ENCODE measurements around the gene TPP1.

The TPP1 gene

DNA sequence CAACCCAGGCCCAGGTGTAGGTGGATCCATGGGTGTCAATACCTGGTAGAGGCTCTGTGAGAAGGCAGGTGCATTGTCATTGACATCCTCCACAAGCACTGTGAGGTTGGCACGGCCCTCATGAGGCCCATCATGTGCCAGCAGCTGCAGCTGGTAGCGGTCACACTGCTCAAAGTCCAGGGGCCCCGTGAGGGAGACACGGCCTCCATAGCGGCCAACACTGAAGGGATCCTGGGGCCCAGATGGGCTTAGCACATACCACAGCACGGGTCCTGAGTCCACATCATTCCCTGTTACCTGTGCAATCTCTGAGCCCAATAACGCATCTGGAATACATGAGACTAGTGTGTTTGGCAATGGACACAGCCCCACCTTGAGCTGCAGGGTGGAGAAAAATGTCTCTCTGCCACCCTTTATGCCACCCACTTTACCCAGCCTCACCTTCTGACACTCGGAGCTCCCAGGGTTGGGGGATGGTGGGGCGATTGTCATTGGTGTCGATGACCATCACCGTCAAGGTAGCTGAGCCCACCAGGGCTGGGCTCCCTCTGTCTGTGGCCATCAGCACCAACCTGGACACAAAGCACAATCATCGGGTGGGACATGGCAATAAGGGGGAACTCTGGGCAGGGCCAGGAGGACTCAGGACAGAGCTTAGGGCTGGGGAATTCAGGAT is 6.1 kb upstream of the TPP1 start:
- H3K9ac ChIP-seq (ENCODE audit: low read length): no peak overlapping the region
- no peak overlapping the region for H3K4me3 ChIP-seq (ENCODE audit: low read length)
- peaks cover 15% of the 10 kb centered on the region for H3K36me3 ChIP-seq (ENCODE audit: control insufficient read depth, low read depth, low read length)

DNA sequence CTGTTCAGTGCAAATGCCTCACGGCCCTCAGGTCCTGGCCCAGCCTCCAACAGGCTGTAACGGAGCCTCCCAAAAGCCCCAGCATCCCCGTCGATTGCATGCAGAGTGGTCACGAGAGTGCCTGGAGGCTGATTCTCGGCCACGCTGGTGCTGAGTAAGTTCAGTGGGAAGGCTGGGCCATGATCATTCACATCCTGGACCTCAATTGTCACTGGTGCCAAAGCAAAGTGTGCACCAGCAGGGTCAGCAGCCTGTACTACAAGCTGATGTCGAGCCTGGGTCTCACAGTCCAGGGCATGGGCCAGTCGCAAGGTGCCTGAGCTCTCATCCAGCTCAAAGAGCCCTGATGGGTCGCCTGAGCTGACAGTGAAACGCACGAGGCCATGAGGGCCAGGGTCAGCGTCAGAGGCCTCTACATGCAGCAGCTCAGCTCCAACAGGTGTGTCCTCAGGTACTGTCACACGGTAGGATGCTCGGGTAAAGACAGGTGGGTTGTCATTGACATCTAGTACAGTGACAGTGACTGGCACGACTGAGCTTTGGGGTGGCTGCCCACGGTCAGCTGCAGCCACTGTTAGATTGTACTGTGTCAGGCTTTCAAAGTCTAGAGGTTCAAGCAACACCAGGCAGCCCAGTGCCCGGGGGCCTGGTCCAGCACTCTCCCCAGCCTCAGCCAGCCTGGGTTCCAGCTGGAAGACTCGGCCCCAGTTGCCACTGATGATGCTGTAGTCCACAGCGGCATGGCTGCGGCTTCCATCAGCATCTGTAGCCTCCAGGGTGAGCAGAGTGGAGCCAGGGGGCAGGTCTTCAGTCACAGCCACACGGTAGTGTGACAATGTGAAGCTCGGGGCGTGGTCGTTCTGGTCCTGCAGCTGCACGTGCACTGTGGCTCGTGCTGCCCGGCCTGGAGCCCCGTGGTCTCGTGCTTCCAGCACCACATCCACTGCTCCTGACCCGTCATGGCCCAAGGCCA is 4.5 kb upstream of the TPP1 start:
- Histone ChIP-seq H3K4me1 (ENCODE audit: control insufficient read depth, low read depth, low read length) (peaks cover 8% of the 10 kb centered on the region), H3K9me3 (ENCODE audit: control insufficient read depth, low read depth, low read length) (no peaks in the 10 kb centered on the region), H3K27ac (ENCODE audit: low read length) (no peak overlapping the region), H3K27me3 (ENCODE audit: control insufficient read depth, insufficient read depth, low read length) (no peaks in the 10 kb centered on the region), H3K36me3 (ENCODE audit: control insufficient read depth, low read depth, low read length) (peaks cover 15% of the 10 kb centered on the region), H3K4me3 (ENCODE audit: low read length) (no peak overlapping the region), H3K9ac (ENCODE audit: low read length) (no peak overlapping the region)

More for the DNA sequence above, 6.1 kb upstream of the TPP1 start:
- Histone ChIP-seq H3K27me3 (ENCODE audit: control insufficient read depth, insufficient read depth, low read length) (peaks cover 16% of the 10 kb centered on the region), H3K27ac (ENCODE audit: low read length) (no peak overlapping the region), H3K9me3 (ENCODE audit: control insufficient read depth, low read depth, low read length) (no peaks in the 10 kb centered on the region), H3K4me1 (ENCODE audit: control insufficient read depth, low read depth, low read length) (no peaks in the 10 kb centered on the region)

DNA sequence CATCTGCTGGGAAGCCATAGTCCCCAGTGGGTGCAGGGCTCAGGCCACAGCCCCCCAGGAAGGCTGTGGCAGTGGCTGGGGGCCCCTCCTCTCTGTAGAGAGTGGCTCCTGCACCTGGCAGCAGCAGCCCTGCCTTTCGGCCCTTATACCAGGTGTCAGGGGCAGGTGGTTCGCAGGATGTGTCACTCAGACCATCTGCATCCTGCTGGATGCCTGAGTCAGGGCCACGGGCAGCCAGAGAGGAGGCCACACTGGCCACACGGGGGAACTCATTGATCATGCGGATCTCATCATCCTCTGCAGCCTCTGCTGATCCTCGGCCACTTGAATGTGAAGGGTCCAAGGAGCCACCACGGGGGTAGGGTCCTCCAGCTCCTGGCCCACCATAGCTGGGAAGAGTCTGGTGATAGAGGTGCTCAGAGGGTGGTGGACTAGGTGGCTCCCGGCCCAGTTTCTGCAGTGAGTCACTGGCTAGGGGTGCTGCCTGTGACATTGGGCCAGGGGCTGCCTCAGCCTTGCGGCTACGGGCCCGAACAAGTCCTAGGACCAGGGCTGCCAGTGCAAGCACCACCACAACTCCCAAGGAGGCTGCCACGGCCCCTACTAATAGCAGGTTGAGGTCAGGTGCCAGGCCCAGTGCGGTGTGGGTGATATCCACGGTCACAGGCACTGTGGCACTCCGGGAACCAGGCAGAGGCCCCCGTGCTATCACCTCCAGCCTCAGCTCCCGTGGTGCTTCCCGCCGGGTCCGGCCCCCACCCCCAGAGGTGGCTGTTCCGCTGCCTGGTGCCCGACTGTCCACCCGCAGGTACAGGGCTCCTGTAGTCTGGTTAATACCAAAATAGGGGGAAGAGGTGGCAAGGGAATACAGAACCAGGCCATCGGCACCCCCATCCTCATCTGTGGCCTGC is 3.3 kb upstream of the TPP1 start:
- Histone ChIP-seq H3K4me1 (ENCODE audit: control insufficient read depth, low read depth, low read length) (peaks cover 8% of the 10 kb centered on the region), H3K27ac (ENCODE audit: low read length) (no peak overlapping the region), H3K9ac (ENCODE audit: low read length) (no peak overlapping the region), H3K27me3 (ENCODE audit: control insufficient read depth, insufficient read depth, low read length) (no peaks in the 10 kb centered on the region), H3K36me3 (ENCODE audit: control insufficient read depth, low read depth, low read length) (peaks cover 15% of the 10 kb centered on the region), H3K4me3 (ENCODE audit: low read length) (no peak overlapping the region), H3K9me3 (ENCODE audit: control insufficient read depth, low read depth, low read length) (no peaks in the 10 kb centered on the region)

DNA sequence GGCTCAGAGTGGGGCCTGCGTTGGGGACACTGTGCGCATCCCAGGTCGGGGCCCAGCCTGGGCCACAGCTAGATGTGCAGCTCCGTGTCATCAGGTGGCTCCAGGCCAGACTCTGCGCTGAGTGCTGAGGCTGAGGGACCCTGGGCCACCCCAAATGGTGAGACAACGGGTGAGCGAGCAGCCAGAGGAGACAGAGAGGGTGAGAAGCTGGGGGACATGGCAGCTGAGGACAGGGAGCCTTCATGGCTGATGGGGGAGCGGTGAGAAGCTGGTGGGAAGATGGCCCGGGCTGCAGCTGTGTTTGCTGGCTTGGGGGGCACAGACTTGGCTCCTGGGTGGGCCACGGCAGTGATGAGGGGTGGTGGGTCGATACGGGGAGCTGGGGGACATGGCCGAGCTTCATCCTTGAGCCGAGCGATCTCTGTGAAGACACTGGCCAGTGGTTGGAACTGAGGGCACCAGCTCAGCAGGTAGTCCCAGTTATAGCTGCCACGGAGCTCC is 2.5 kb upstream of the TPP1 start:
- H3K4me1 ChIP-seq (ENCODE audit: control insufficient read depth, low read depth, low read length): peaks cover 8% of the 10 kb centered on the region
- no peak overlapping the region for H3K27ac ChIP-seq (ENCODE audit: low read length)
- H3K9me3 ChIP-seq (ENCODE audit: control insufficient read depth, low read depth, low read length): no peaks in the 10 kb centered on the region
- H3K4me3 ChIP-seq (ENCODE audit: low read length): no peak overlapping the region
- H3K36me3 ChIP-seq (ENCODE audit: control insufficient read depth, low read depth, low read length): peaks cover 10% of the 10 kb centered on the region
- no peak overlapping the region for H3K9ac ChIP-seq (ENCODE audit: low read length)
- no peaks in the 10 kb centered on the region for H3K27me3 ChIP-seq (ENCODE audit: control insufficient read depth, insufficient read depth, low read length)

DNA sequence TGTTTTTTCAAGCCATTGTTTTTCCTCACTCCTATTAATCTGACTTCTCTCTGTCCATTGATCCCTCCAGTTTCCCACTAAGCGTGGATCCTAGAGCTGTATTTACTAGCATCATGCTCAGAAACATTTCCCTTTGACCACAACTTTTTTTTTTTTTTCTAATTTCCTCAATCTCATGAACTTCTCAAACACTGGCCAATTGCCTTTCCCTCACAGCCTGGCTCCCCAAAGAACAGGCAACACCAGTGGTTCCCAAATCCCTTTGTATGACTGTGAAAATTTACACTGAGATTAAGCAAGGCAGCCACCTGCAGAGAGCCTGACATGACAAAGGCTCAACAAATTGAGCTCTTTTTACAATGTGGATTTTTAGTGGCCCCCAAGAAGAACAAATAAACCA is 1.4 kb upstream of the TPP1 start:
- peaks cover 5% of the 10 kb centered on the region for H3K36me3 ChIP-seq (ENCODE audit: control insufficient read depth, low read depth, low read length)
- no peaks in the 10 kb centered on the region for H3K27me3 ChIP-seq (ENCODE audit: control insufficient read depth, insufficient read depth, low read length)
- H3K4me1 ChIP-seq (ENCODE audit: control insufficient read depth, low read depth, low read length): peaks cover 8% of the 10 kb centered on the region
- H3K27ac ChIP-seq (ENCODE audit: low read length): no peak overlapping the region
- no peak overlapping the region for H3K4me3 ChIP-seq (ENCODE audit: low read length)
- no peak overlapping the region for H3K9ac ChIP-seq (ENCODE audit: low read length)
- H3K9me3 ChIP-seq (ENCODE audit: control insufficient read depth, low read depth, low read length): no peaks in the 10 kb centered on the region

DNA sequence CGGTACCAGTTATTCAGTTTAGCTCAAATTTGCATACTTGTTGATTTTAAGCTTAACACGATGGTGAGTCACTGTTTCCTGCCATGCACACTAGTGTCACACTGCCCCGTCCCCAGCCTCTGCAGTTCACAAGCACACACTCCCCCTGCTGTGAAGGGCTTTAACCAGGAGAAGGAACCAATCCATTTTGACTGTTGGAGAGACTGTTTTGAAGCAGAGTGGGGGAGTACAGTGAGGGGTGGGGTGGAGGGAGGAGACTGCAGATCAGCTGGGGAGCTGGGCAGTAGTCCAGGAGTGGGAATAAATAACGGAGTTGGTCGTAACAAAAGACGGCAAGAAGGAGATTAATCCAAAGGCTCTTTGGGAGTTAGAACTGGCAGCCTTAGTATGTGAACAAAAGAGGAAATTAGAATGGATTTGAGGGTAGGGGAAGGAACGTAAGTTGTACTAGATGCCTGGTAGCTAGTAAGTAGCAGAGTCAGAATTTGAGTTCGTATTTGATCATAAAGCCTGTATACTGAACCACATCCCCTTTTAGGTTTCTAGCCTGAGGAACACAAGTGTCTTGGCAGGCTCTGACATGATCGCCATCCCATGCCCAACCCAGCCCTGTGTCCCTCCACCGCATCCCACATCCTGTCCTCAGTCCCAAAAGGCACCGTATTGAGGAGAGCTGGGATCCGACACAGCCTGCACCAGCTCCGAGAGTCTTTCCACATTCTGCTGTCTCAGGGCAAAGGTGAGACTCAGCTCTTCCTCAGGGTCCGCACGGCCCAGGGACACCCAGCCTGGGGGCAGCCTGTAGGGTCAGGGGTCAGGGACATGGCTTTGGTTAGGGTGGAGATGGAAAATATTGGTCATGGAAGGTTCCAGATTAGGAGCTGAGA is 862 bp downstream of the TPP1 start:
- H3K27me3 ChIP-seq (ENCODE audit: control insufficient read depth, insufficient read depth, low read length): no peaks in the 10 kb centered on the region
- H3K4me1 ChIP-seq (ENCODE audit: control insufficient read depth, low read depth, low read length): peaks cover 8% of the 10 kb centered on the region
- H3K27ac ChIP-seq (ENCODE audit: low read length): no peak overlapping the region
- H3K36me3 ChIP-seq (ENCODE audit: control insufficient read depth, low read depth, low read length): peaks cover 2% of the 10 kb centered on the region
- H3K9me3 ChIP-seq (ENCODE audit: control insufficient read depth, low read depth, low read length): no peaks in the 10 kb centered on the region
- H3K4me3 ChIP-seq (ENCODE audit: low read length): peak overlapping the region; percentile 86
- peak overlapping the region; percentile 64 for H3K9ac ChIP-seq (ENCODE audit: low read length)

DNA sequence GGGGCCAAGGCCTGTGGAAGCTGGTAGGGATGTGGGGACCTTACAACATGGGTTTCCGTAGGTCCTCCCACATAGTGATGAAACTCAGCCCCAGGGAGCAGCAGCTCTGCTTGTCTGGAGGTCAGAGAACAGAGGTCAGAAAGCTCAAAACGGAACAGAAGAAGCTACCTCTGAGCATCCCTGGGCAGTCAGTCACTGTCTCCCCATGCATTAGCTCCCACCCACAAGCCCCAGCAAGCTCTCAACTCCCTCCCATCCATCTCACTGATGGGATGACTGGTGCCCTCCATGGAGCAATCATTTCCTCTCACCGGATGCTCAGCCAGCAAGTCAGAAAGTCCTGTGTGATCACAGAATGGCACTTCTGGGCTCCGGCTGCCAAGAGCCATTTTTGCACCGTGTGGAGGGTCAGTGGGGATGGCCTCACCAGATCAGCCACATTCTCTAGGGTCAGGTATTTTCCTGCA is 1.9 kb downstream of the TPP1 start:
- Histone ChIP-seq H3K36me3 (ENCODE audit: control insufficient read depth, low read depth, low read length) (peaks cover 2% of the 10 kb centered on the region), H3K4me3 (ENCODE audit: low read length) (no peak overlapping the region), H3K4me1 (ENCODE audit: control insufficient read depth, low read depth, low read length) (peaks cover 8% of the 10 kb centered on the region), H3K9ac (ENCODE audit: low read length) (no peak overlapping the region), H3K27me3 (ENCODE audit: control insufficient read depth, insufficient read depth, low read length) (no peaks in the 10 kb centered on the region), H3K9me3 (ENCODE audit: control insufficient read depth, low read depth, low read length) (no peaks in the 10 kb centered on the region), H3K27ac (ENCODE audit: low read length) (no peak overlapping the region)

DNA sequence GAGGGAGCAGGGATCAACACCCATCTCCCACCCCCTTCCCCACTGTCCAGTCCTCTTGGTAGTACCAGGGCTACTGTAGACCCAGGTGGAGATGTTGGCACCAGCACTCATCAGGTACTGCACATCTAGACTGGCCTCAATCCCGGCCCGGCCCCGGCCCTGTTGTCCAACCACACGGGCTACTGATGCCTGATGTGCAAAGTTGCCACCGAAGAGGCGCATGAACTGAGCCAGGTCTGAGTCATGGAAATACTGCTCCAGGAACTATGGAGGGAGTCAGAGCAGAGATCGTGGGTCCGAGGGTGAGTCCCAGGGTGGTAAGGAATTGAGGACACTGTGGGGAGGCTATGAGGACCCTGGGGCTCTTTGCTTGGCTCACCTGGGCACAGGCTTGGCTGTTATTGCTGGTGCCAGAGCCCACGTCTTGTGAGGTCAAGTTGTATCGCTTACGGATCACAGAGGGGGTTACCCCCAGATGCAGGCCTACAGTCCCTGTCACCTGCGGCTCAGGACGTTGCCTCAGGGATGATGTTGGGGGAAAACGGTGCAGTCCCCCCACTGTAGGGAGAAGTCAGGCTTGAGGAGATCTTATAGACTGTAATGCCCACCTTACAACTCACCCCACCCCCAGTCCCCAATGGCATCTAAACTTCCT is 2.5 kb downstream of the TPP1 start:
- H3K27me3 ChIP-seq (ENCODE audit: control insufficient read depth, insufficient read depth, low read length): no peaks in the 10 kb centered on the region
- H3K36me3 ChIP-seq (ENCODE audit: control insufficient read depth, low read depth, low read length): peaks cover 2% of the 10 kb centered on the region
- peaks cover 8% of the 10 kb centered on the region for H3K4me1 ChIP-seq (ENCODE audit: control insufficient read depth, low read depth, low read length)
- H3K27ac ChIP-seq (ENCODE audit: low read length): no peak overlapping the region
- no peak overlapping the region for H3K4me3 ChIP-seq (ENCODE audit: low read length)
- no peak overlapping the region for H3K9ac ChIP-seq (ENCODE audit: low read length)
- no peaks in the 10 kb centered on the region for H3K9me3 ChIP-seq (ENCODE audit: control insufficient read depth, low read depth, low read length)

DNA sequence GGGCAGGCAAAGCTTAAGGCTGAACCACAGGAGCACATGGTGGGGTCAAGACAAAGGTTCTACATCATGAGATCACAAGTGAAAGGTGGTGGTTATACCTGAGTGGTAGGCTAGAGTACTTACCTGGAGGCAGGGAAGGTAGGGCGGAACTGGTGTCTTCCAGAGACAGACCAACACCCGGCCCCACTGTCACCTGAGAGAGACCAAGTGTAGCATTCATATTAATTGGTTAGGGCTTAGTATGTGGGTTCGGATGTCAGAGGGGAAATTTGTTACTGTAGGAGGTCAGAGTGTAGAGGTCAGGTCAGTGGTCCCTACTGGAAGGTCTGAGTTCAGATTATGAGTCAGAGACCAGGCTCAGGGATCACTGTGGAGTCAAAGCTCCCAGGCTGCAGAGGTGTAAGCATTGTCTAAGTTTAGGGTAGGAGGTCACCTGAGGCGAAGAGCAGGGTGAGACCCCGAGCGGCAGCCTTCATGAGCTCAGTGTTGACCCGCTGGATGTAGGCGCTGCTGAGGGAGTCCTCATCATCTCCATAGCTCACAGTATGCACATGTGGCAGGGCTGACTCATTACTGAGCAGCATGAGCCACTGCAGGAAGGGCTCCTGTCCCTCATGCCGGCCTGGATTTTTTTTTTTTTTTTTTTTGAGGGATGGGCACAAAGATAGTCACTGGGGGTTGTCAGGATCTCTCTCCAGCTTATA is 3.2 kb downstream of the TPP1 start:
- Histone ChIP-seq H3K27me3 (ENCODE audit: control insufficient read depth, insufficient read depth, low read length) (no peaks in the 10 kb centered on the region), H3K4me1 (ENCODE audit: control insufficient read depth, low read depth, low read length) (peaks cover 8% of the 10 kb centered on the region), H3K9me3 (ENCODE audit: control insufficient read depth, low read depth, low read length) (no peaks in the 10 kb centered on the region), H3K9ac (ENCODE audit: low read length) (no peak overlapping the region), H3K36me3 (ENCODE audit: control insufficient read depth, low read depth, low read length) (peaks cover 6% of the 10 kb centered on the region), H3K27ac (ENCODE audit: low read length) (no peak overlapping the region), H3K4me3 (ENCODE audit: low read length) (no peak overlapping the region)

DNA sequence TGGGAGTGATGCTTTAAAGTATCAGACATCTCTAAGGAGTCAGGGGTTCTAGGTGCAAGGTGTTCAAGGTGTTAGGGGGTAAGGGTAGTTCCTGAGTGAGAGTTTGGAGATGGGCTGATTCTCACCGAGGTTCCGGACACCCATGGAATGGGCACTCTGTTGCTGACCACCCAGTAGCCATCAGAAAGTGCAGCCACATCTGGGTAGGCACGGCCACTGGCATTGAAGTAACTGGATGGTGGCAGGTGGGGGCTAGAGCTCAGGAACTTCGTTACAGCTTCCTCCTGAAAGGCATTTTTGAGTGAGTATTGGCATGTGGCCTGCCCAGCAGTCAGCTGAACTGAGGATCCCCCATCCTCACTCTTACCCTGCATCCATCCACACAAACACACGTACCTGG is 4.2 kb downstream of the TPP1 start:
- Histone ChIP-seq H3K27ac (ENCODE audit: low read length) (no peak overlapping the region), H3K9me3 (ENCODE audit: control insufficient read depth, low read depth, low read length) (no peaks in the 10 kb centered on the region), H3K27me3 (ENCODE audit: control insufficient read depth, insufficient read depth, low read length) (no peaks in the 10 kb centered on the region), H3K9ac (ENCODE audit: low read length) (no peak overlapping the region), H3K4me1 (ENCODE audit: control insufficient read depth, low read depth, low read length) (peaks cover 7% of the 10 kb centered on the region), H3K36me3 (ENCODE audit: control insufficient read depth, low read depth, low read length) (peaks cover 16% of the 10 kb centered on the region), H3K4me3 (ENCODE audit: low read length) (no peak overlapping the region)
